WTC11 (cell line): Measurements from ENCODE around the gene RGS9. TPM values are rescaled to one million over a fixed set of nuclear protein-coding genes. Genes with fewer than 3 reads are reported as not detected.

ENCODE experiments used
- ATAC-seq: fragments of 200-7000 bp; cut with Tn5 transposase; 2 replicates; pipeline ENCODE4 v1.10.0; 2021; ENCODE audit warnings: mild to moderate bottlenecking, moderate library complexity
- CTCF ChIA-PET: fragments of 300-600 bp; sonication (Branson Sonifier 250); formaldehyde crosslinking; loops from one replicate; lab custom pipeline; 2021; ENCODE audit warnings: antibody characterized with exemption; lab: Charles Lee
- POLR2A ChIA-PET: fragments of 350-600 bp; sonication (Branson Sonifier 250); formaldehyde crosslinking; loops from one replicate; lab custom pipeline; 2021; ENCODE audit warnings: antibody characterized with exemption; lab: Charles Lee
- DNase-seq: peaks from one replicate; pipeline ENCODE4 v3.0.0; 2021; ENCODE audit warnings: low spot score
- H3K27ac Mint-ChIP-seq: 2 replicates; pipeline ENCODE4 v1.8.0; 2021; ENCODE audit warnings: mixed read lengths
- H3K27me3 Mint-ChIP-seq: 2 replicates; pipeline ENCODE4 v1.8.0; 2021; ENCODE audit warnings: low read depth, mild to moderate bottlenecking, moderate library complexity, mixed read lengths
- H3K36me3 Mint-ChIP-seq: 2 replicates; pipeline ENCODE4 v1.8.0; 2021; ENCODE audit warnings: mixed read lengths
- H3K4me1 Mint-ChIP-seq: 2 replicates; pipeline ENCODE4 v1.8.0; 2022; ENCODE audit warnings: mixed read lengths
- H3K4me3 Mint-ChIP-seq: 2 replicates; pipeline ENCODE4 v1.8.0; 2021; ENCODE audit warnings: mild to moderate bottlenecking, moderate library complexity, mixed read lengths
- H3K9me3 Mint-ChIP-seq: 2 replicates; pipeline ENCODE4 v1.8.0; 2021; ENCODE audit warnings: mixed read lengths
- CBFB ChIP-seq: sonication (generic); formaldehyde crosslinking; IDR thresholded peaks from 2 replicates; pipeline ENCODE4 v1.8.1; 2022; ENCODE audit warnings: mild to moderate bottlenecking, low read depth, missing genetic modification reagents
- CDX4 ChIP-seq: fragments of 250-450 bp; sonication (Bioruptor Pico); IDR thresholded peaks from 2 replicates; pipeline ENCODE4 v1.9.0; 2021; ENCODE audit warnings: moderate library complexity, mild to moderate bottlenecking, inconsistent platforms, borderline replicate concordance
- CREB1 ChIP-seq: sonication (generic); formaldehyde crosslinking; IDR thresholded peaks from 2 replicates; pipeline ENCODE4 v1.8.0; 2023; ENCODE audit warnings: mild to moderate bottlenecking, missing genetic modification reagents
- E2F4 ChIP-seq: sonication (generic); formaldehyde crosslinking; IDR thresholded peaks from 2 replicates; pipeline ENCODE4 v1.8.1; 2022; ENCODE audit warnings: low read depth, mild to moderate bottlenecking, moderate library complexity, missing genetic modification reagents, borderline replicate concordance
- ELF4 ChIP-seq: sonication (generic); formaldehyde crosslinking; IDR thresholded peaks from 2 replicates; pipeline ENCODE4 v1.8.1; 2022; ENCODE audit warnings: low read depth, mild to moderate bottlenecking, moderate library complexity, missing genetic modification reagents
- EMX1 ChIP-seq: fragments of 250-450 bp; sonication (Bioruptor Pico); IDR thresholded peaks from 2 replicates; pipeline ENCODE4 v1.8.0; 2021; ENCODE audit warnings: mild to moderate bottlenecking
- ERG ChIP-seq: fragments of 250-450 bp; sonication (Bioruptor Pico); IDR thresholded peaks from 2 replicates; pipeline ENCODE4 v1.8.0; 2021; ENCODE audit warnings: mild to moderate bottlenecking
- ETV6 ChIP-seq: sonication (generic); formaldehyde crosslinking; IDR thresholded peaks from 2 replicates; pipeline ENCODE4 v1.8.1; 2022; ENCODE audit warnings: mild to moderate bottlenecking, missing genetic modification reagents
- FOXK1 ChIP-seq: sonication (generic); formaldehyde crosslinking; IDR thresholded peaks from 2 replicates; pipeline ENCODE4 v1.8.0; 2022; ENCODE audit warnings: mild to moderate bottlenecking, moderate library complexity, missing genetic modification reagents
- HMGA2 ChIP-seq: fragments of 250-450 bp; sonication (Bioruptor Pico); IDR thresholded peaks from 2 replicates; pipeline ENCODE4 v1.4.0; 2021; ENCODE audit warnings: mild to moderate bottlenecking, moderate library complexity
- HMGXB4 ChIP-seq: sonication (generic); formaldehyde crosslinking; IDR thresholded peaks from 2 replicates; pipeline ENCODE4 v1.8.1; 2023; ENCODE audit warnings: mild to moderate bottlenecking, moderate library complexity, missing genetic modification reagents
- IRF1 ChIP-seq: sonication (generic); formaldehyde crosslinking; IDR thresholded peaks from 2 replicates; pipeline ENCODE4 v1.8.0; 2023; ENCODE audit warnings: missing genetic modification reagents
- JAZF1 ChIP-seq: fragments of 250-450 bp; sonication (Bioruptor Pico); IDR thresholded peaks from 2 replicates; pipeline ENCODE4 v1.9.0; 2021; ENCODE audit warnings: moderate library complexity, mild to moderate bottlenecking, inconsistent platforms
- MAX ChIP-seq: sonication (generic); formaldehyde crosslinking; IDR thresholded peaks from 2 replicates; pipeline ENCODE4 v1.8.0; 2022; ENCODE audit warnings: mild to moderate bottlenecking, missing genetic modification reagents
- PRRX2 ChIP-seq: fragments of 250-450 bp; sonication (Bioruptor Pico); IDR thresholded peaks from 2 replicates; pipeline ENCODE4 v1.8.0; 2021; ENCODE audit warnings: mild to moderate bottlenecking
- SOX15 ChIP-seq: fragments of 250-450 bp; sonication (Bioruptor Pico); IDR thresholded peaks from 2 replicates; pipeline ENCODE4 v1.9.0; 2021; ENCODE audit warnings: mild to moderate bottlenecking
- SP1 ChIP-seq: sonication (generic); formaldehyde crosslinking; conservative IDR thresholded peaks from 2 replicates; pipeline ENCODE4 v1.8.1; 2022; ENCODE audit warnings: missing genetic modification reagents
- STAT6 ChIP-seq: sonication (generic); formaldehyde crosslinking; conservative IDR thresholded peaks from 2 replicates; pipeline ENCODE4 v1.8.1; 2023; ENCODE audit warnings: mild to moderate bottlenecking, low read depth, missing genetic modification reagents, moderate library complexity
- TCF7 ChIP-seq: sonication (generic); formaldehyde crosslinking; IDR thresholded peaks from 2 replicates; pipeline ENCODE4 v1.8.0; 2022; ENCODE audit warnings: mild to moderate bottlenecking, low read depth, missing genetic modification reagents, moderate library complexity
- ZBTB21 ChIP-seq: sonication (generic); formaldehyde crosslinking; IDR thresholded peaks from 2 replicates; pipeline ENCODE4 v1.8.1; 2023; ENCODE audit warnings: mild to moderate bottlenecking, missing genetic modification reagents, borderline replicate concordance
- ZBTB43 ChIP-seq: sonication (generic); formaldehyde crosslinking; IDR thresholded peaks from 2 replicates; pipeline ENCODE4 v1.8.1; 2023; ENCODE audit warnings: mild to moderate bottlenecking, missing genetic modification reagents
- ZNF121 ChIP-seq: sonication (generic); formaldehyde crosslinking; IDR thresholded peaks from 2 replicates; pipeline ENCODE4 v1.8.0; 2023; ENCODE audit warnings: missing genetic modification reagents
- ZNF219 ChIP-seq: sonication (generic); formaldehyde crosslinking; IDR thresholded peaks from 2 replicates; pipeline ENCODE4 v1.8.0; 2023; ENCODE audit warnings: missing genetic modification reagents, mild to moderate bottlenecking, borderline replicate concordance
- ZNF396 ChIP-seq: fragments of 250-450 bp; sonication (Bioruptor Pico); IDR thresholded peaks from 2 replicates; pipeline ENCODE4 v1.8.0; 2021; ENCODE audit warnings: mild to moderate bottlenecking, moderate library complexity, borderline replicate concordance
- ZNF423 ChIP-seq: fragments of 250-450 bp; sonication (Bioruptor Pico); IDR thresholded peaks from 2 replicates; pipeline ENCODE4 v2.1.2; 2022; ENCODE audit warnings: mild to moderate bottlenecking, moderate library complexity
- ZNF671 ChIP-seq: fragments of 250-450 bp; sonication (Bioruptor Pico); IDR thresholded peaks from 2 replicates; pipeline ENCODE4 v1.8.0; 2021; ENCODE audit warnings: mild to moderate bottlenecking
- total RNA-seq: library from RNA; stranded (reverse); gene quantifications from 3 replicates; pipeline ENCODE4 v1.2.3, GENCODE V29; 2021

The RGS9 gene
- total RNA-seq, 1 experiment from 2014 or later: 11.3 TPM

GRCh38 chr17:65156835-65157565 is 19.8 kb downstream of the RGS9 start:
- Mint-ChIP-seq H3K4me1 (peaks cover 21% of the 10 kb centered on the region), H3K27ac (peak overlapping the region; percentile 9; the same call in 1 of the 2 replicates), H3K9me3 (no peaks in the 10 kb centered on the region), H3K36me3 (no peaks in the 10 kb centered on the region), H3K27me3 (no peaks in the 10 kb centered on the region), H3K4me3 (no peak overlapping the region)
- DNase-seq: no peak
- no peak for TF ChIP-seq ERG (CRISPR knock-in tag)
- TF ChIP-seq CDX4 (CRISPR knock-in tag): no peak
- TF ChIP-seq ELF4 (CRISPR knock-in tag): no peak
- TF ChIP-seq ZBTB21 (CRISPR knock-in tag): no peak
- no peak for TF ChIP-seq ZNF671 (CRISPR knock-in tag)
- no peak for TF ChIP-seq E2F4
- no peak for TF ChIP-seq ZNF396 (CRISPR knock-in tag)
- TF ChIP-seq TCF7 (CRISPR knock-in tag): no peak
- TF ChIP-seq HMGA2 (CRISPR knock-in tag): no peak
- no peak for ATAC-seq
- CTCF ChIA-PET: interaction anchor here (0.6 to 2.1 kb wide), 2 partner anchors 20 to 217 kb away, joined by 3 to 8 read pairs; partner anchors contain the start of gene RGS9
- POLR2A ChIA-PET: interaction anchor here (1.1 kb wide), 1 partner anchor 9 kb away, joined by 4 read pairs; no protein-coding TSS in a partner anchor

GRCh38 chr17:65158041-65158440 is 20.9 kb downstream of the RGS9 start:
- peak overlapping the region; percentile 32; the same call in 1 of the 2 replicates for H3K27ac Mint-ChIP-seq
- ChIA-PET CTCF (interaction anchor here (0.6 to 1.7 kb wide), 2 partner anchors 21 to 35 kb away, joined by 3 to 5 read pairs; partner anchors contain the start of gene RGS9), POLR2A (no interaction called here)
- no peak overlapping the region for H3K4me3 Mint-ChIP-seq
- H3K36me3 Mint-ChIP-seq: no peaks in the 10 kb centered on the region
- DNase-seq: no peak
- no peaks in the 10 kb centered on the region for H3K27me3 Mint-ChIP-seq
- ATAC-seq: no peak
- peaks cover 21% of the 10 kb centered on the region for H3K4me1 Mint-ChIP-seq
- H3K9me3 Mint-ChIP-seq: no peaks in the 10 kb centered on the region
- TF ChIP-seq ZNF423 (CRISPR knock-in tag) (no peak), CBFB (CRISPR knock-in tag) (no peak), ELF4 (CRISPR knock-in tag) (no peak), JAZF1 (CRISPR knock-in tag) (no peak), SOX15 (CRISPR knock-in tag) (no peak), ZBTB21 (CRISPR knock-in tag) (no peak), PRRX2 (CRISPR knock-in tag) (no peak), STAT6 (no peak), ETV6 (CRISPR knock-in tag) (no peak), HMGXB4 (no peak), ZBTB43 (no peak), MAX (CRISPR knock-in tag) (no peak), EMX1 (no peak), IRF1 (CRISPR knock-in tag) (no peak), ZNF121 (no peak), FOXK1 (CRISPR knock-in tag) (no peak), CREB1 (no peak), SP1 (no peak), ZNF219 (no peak)
